Measurements from ENCODE around the gene LIN28A. TPM values are rescaled to one million over a fixed set of nuclear protein-coding genes. Genes with fewer than 3 reads are reported as not detected.

LIN28A gene
- total and polyA plus RNA-seq, 3 experiments from 2014 or later: not detected

DNA sequence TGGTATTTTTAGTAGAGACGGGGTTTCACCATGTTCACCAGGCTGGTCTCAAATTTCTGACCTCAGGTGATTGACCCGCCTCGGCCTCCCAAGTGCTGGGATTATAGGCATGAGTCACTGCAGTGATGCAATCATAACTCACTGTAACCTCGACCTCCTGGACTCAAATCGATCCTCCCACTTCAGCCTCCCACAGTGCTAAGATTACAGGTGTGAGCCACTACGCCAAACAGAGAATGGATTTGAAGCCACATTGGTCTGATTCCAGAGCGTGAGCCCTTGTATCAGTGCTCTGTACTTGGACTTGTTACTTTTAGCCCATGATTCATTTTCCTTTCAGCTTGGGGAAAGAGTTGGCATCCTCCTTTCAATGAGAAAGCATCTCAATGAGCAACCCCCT, 23.2 kb upstream of the LIN28A start:
- no peak overlapping the region for H3K27ac Mint-ChIP-seq
- H3K27me3 ChIP-seq (ENCODE audit: insufficient read depth, low read length, poor library complexity, severe bottlenecking): no peaks in the 10 kb centered on the region
- peaks cover 38% of the 10 kb centered on the region for H3K4me1 ChIP-seq (ENCODE audit: insufficient read depth, low read length)
- H3K4me3 Mint-ChIP-seq: no peak overlapping the region
- H3K9me3 Mint-ChIP-seq: no peaks in the 10 kb centered on the region
- no peaks in the 10 kb centered on the region for H3K36me3 Mint-ChIP-seq
- H3K4me1 Mint-ChIP-seq: peaks cover 53 to 72% (median 57%) of the 10 kb centered on the region in 3 donors
- no peaks in the 10 kb centered on the region for H3K9me3 ChIP-seq (ENCODE audit: low read length)
- ChIA-PET CTCF (interaction anchor here (0.9 to 4.5 kb wide), 3 partner anchors 25 to 153 kb away, joined by 3 to 50 read pairs (median 3); partner anchors contain the start of gene CEP85), POLR2A (no interaction called here)
- peaks cover 3% of the 10 kb centered on the region in 2 donors for H3K27me3 Mint-ChIP-seq
- no peaks in the 10 kb centered on the region for H3K36me3 ChIP-seq (ENCODE audit: insufficient read depth, low read length)
- DNase-seq: no peak
- no peak overlapping the region for H3K27ac ChIP-seq (ENCODE audit: low read depth, low read length)
- no peak overlapping the region for H3K4me3 ChIP-seq (ENCODE audit: low read length)

GRCh38 chr1:26388791-26389445, 21.7 kb upstream of the LIN28A start:
- ChIA-PET POLR2A (interaction anchor here (0.6 to 1.3 kb wide), 2 partner anchors 10 to 62 kb away, joined by 3 to 8 read pairs; no protein-coding TSS in a partner anchor), CTCF (interaction anchor here (0.9 to 6.6 kb wide), 7 partner anchors 11 to 220 kb away, joined by 3 to 54 read pairs (median 4); partner anchors contain the start of genes C1orf232 and ZNF593)
- Mint-ChIP-seq H3K36me3 (no peaks in the 10 kb centered on the region), H3K27ac (peak overlapping the region in 4 of 8 donors; percentile 5 to 55 (median 22)), H3K4me1 (peaks cover 49 to 66% (median 54%) of the 10 kb centered on the region in 3 donors), H3K9me3 (no peaks in the 10 kb centered on the region), H3K4me3 (peak overlapping the region in 3 of 7 donors; percentile 12 to 42 (median 20)), H3K27me3 (peaks cover 3 to 6% of the 10 kb centered on the region in 2 donors)
- no peaks in the 10 kb centered on the region for H3K9me3 ChIP-seq (ENCODE audit: low read length)
- no peak overlapping the region for H3K4me3 ChIP-seq (ENCODE audit: low read length)
- H3K36me3 ChIP-seq (ENCODE audit: insufficient read depth, low read length): no peaks in the 10 kb centered on the region
- H3K27ac ChIP-seq (ENCODE audit: low read depth, low read length): no peak overlapping the region
- H3K4me1 ChIP-seq (ENCODE audit: insufficient read depth, low read length): peaks cover 35% of the 10 kb centered on the region
- no peak for DNase-seq
- H3K27me3 ChIP-seq (ENCODE audit: insufficient read depth, low read length, poor library complexity, severe bottlenecking): no peaks in the 10 kb centered on the region

DNA sequence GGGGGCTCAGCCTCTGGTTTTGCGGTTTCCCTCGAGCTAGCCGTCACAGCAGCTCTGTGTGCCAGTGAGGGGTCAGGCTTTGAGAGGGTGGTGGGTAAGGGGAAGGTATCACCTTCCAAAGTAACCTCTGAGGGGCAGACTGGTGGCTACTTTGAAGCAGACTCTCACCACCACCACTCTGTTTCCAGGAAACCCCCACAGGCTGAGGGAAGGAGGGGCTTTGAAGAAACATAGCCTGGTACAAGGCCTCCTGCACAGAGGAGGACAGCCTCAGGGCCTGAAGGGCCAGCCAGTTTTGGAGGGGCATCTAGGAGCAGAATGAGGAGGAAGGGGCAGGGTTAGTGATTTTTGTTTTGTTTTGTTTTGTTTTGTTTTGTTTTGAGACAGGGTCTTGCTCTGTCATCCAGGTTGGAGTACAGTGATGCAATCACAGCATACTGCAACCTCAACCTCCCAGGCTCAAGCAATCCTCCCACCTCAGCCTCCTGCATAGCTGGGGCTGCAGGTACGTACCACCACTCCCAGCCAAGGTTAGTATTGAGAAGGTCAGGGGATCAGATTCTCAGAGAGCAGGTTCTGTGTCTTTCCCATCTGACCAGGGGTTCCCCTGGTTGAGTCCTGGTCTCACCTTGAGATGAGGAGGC, 20.9 kb upstream of the LIN28A start:
- Histone ChIP-seq H3K36me3 (ENCODE audit: insufficient read depth, low read length) (no peaks in the 10 kb centered on the region), H3K27me3 (ENCODE audit: insufficient read depth, low read length, poor library complexity, severe bottlenecking) (no peaks in the 10 kb centered on the region), H3K9me3 (ENCODE audit: low read length) (no peaks in the 10 kb centered on the region), H3K27ac (ENCODE audit: low read depth, low read length) (no peak overlapping the region), H3K4me3 (ENCODE audit: low read length) (no peak overlapping the region), H3K4me1 (ENCODE audit: insufficient read depth, low read length) (peaks cover 27% of the 10 kb centered on the region)
- CTCF ChIA-PET: interaction anchor here (0.9 to 6.6 kb wide), 10 partner anchors 10 to 221 kb away, joined by 3 to 54 read pairs (median 12); partner anchors contain the start of genes C1orf232, CEP85 and ZNF593
- POLR2A ChIA-PET: interaction anchor here (0.7 to 2.2 kb wide), 3 partner anchors 11 to 63 kb away, joined by 4 to 8 read pairs (median 8); no protein-coding TSS in a partner anchor
- Mint-ChIP-seq H3K4me1 (peaks cover 42 to 59% (median 46%) of the 10 kb centered on the region in 3 donors), H3K27me3 (peaks cover 3 to 6% of the 10 kb centered on the region in 2 donors), H3K9me3 (no peaks in the 10 kb centered on the region), H3K36me3 (no peaks in the 10 kb centered on the region), H3K4me3 (peak overlapping the region in 1 of 7 donors; percentile 13), H3K27ac (peak overlapping the region in 1 of 8 donors; percentile 64)
- DNase-seq: no peak

DNA sequence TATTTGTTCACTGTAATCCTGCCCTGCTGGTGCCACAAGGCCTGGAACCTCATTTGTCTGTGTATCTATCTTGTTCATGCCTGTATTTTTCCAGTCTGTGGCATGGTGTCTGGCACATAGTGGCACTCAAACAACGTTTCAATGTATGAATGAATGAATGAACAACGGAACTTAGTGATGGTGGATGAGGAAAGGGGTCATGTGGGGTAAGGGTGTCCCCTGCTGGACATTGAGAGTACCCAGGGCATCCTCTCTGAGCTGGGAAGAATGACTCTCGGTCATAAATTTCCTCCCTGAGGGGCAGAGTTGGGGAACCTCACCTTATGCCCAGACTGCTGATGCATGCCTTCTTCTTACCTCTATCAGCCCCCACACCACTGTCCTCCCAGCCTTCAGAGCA, 19.2 kb upstream of the LIN28A start:
- Mint-ChIP-seq H3K27me3 (peaks cover 0 to 9% of the 10 kb centered on the region in 2 donors), H3K27ac (peak overlapping the region in 4 of 8 donors; percentile 1 to 15 (median 4)), H3K4me3 (peak overlapping the region in 3 of 7 donors; percentile 0 to 22 (median 18)), H3K9me3 (no peaks in the 10 kb centered on the region), H3K36me3 (no peaks in the 10 kb centered on the region), H3K4me1 (peaks cover 32 to 45% (median 35%) of the 10 kb centered on the region in 3 donors)
- ChIA-PET CTCF (interaction anchor here (0.8 to 6.6 kb wide), 24 partner anchors 9 to 222 kb away, joined by 3 to 57 read pairs (median 6); partner anchors contain the start of genes C1orf232, CD52, CEP85 and ZNF593), POLR2A (interaction anchor here (0.6 to 2.2 kb wide), 3 partner anchors 9 to 222 kb away, joined by 3 to 8 read pairs (median 5); partner anchors contain the start of gene ZNF593)
- Histone ChIP-seq H3K9me3 (ENCODE audit: low read length) (no peaks in the 10 kb centered on the region), H3K4me3 (ENCODE audit: low read length) (no peak overlapping the region), H3K36me3 (ENCODE audit: insufficient read depth, low read length) (no peaks in the 10 kb centered on the region), H3K27ac (ENCODE audit: low read depth, low read length) (no peak overlapping the region), H3K4me1 (ENCODE audit: insufficient read depth, low read length) (peaks cover 10% of the 10 kb centered on the region), H3K27me3 (ENCODE audit: insufficient read depth, low read length, poor library complexity, severe bottlenecking) (no peaks in the 10 kb centered on the region)
- peak in 4 of 5 donors; percentile 24 to 73 (median 46) for DNase-seq

DNA sequence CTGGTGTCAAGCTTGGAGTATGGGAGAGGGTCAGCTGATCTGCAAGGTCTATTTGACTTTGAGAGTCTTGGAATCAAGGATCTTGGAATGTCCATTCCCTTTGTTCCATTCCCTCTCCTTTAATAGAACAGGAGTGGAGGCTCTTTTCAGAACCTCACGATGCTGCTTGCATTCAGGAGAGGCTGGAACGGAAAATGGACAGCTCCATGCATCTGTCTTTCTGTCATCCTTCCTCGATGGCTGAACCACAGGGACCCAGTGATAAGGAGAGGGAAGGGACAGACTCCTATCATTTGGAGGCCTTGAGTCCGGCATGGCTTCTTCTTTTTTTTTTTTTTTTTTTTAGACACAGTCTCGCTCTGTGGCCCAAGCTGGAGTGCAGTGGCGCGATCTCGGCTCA, 14.9 kb upstream of the LIN28A start:
- Histone ChIP-seq H3K4me3 (ENCODE audit: low read length) (no peak overlapping the region), H3K9me3 (ENCODE audit: low read length) (no peaks in the 10 kb centered on the region), H3K27ac (ENCODE audit: low read depth, low read length) (no peak overlapping the region), H3K4me1 (ENCODE audit: insufficient read depth, low read length) (peaks cover 10% of the 10 kb centered on the region), H3K36me3 (ENCODE audit: insufficient read depth, low read length) (no peaks in the 10 kb centered on the region), H3K27me3 (ENCODE audit: insufficient read depth, low read length, poor library complexity, severe bottlenecking) (no peaks in the 10 kb centered on the region)
- H3K27ac Mint-ChIP-seq: peak overlapping the region in 1 of 8 donors; percentile 28
- no peaks in the 10 kb centered on the region for H3K9me3 Mint-ChIP-seq
- CTCF ChIA-PET: interaction anchor here (1.0 to 6.0 kb wide), 11 partner anchors 10 to 226 kb away, joined by 3 to 57 read pairs (median 6); partner anchors contain the start of genes DHDDS and ZNF593
- peaks cover 0 to 7% of the 10 kb centered on the region in 2 donors for H3K27me3 Mint-ChIP-seq
- POLR2A ChIA-PET: interaction anchor here (0.7 kb wide), 1 partner anchor 155 kb away, joined by 13 read pairs; no protein-coding TSS in a partner anchor
- DNase-seq: no peak
- H3K36me3 Mint-ChIP-seq: no peaks in the 10 kb centered on the region
- no peak overlapping the region for H3K4me3 Mint-ChIP-seq
- peaks cover 12 to 17% (median 14%) of the 10 kb centered on the region in 3 donors for H3K4me1 Mint-ChIP-seq

DNA sequence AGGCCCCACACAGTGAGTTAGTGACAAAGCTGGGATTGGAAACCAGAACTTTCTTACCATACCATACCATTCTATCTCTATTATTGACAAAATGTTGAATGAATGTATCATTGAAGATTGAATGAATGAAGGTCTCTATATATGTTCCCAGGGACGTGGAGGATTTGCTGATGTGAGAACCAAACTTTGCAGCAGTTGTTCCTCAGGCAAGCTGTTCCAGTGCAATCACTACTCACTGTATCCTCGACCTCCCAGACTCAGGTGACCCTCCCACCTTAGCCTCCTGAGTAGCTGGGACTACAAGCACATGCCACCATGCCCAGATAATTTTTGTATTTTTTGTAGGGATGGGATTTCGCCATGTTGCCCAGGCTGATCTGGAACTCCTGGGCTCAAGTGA, 11.6 kb upstream of the LIN28A start:
- ChIA-PET CTCF (interaction anchor here (1.0 to 1.7 kb wide), 4 partner anchors 10 to 33 kb away, joined by 3 to 7 read pairs (median 3); partner anchors contain the start of gene DHDDS), POLR2A (no interaction called here)
- H3K36me3 ChIP-seq (ENCODE audit: insufficient read depth, low read length): no peaks in the 10 kb centered on the region
- H3K27me3 ChIP-seq (ENCODE audit: insufficient read depth, low read length, poor library complexity, severe bottlenecking): no peaks in the 10 kb centered on the region
- no peak overlapping the region for H3K4me3 ChIP-seq (ENCODE audit: low read length)
- no peaks in the 10 kb centered on the region for H3K4me1 ChIP-seq (ENCODE audit: insufficient read depth, low read length)
- H3K9me3 ChIP-seq (ENCODE audit: low read length): no peaks in the 10 kb centered on the region
- no peak overlapping the region for H3K27ac ChIP-seq (ENCODE audit: low read depth, low read length)
- Mint-ChIP-seq H3K27ac (no peak overlapping the region), H3K27me3 (peaks cover 17 to 23% of the 10 kb centered on the region in 2 donors), H3K9me3 (no peaks in the 10 kb centered on the region), H3K36me3 (no peaks in the 10 kb centered on the region), H3K4me1 (peaks cover 2 to 5% (median 3%) of the 10 kb centered on the region in 3 donors), H3K4me3 (no peak overlapping the region)
- no peak for DNase-seq

GRCh38 chr1:26401891-26402290, 8.7 kb upstream of the LIN28A start:
- Mint-ChIP-seq H3K9me3 (no peaks in the 10 kb centered on the region), H3K36me3 (no peaks in the 10 kb centered on the region), H3K4me3 (peak overlapping the region in 1 of 7 donors; percentile 15), H3K27ac (no peak overlapping the region), H3K4me1 (no peaks in the 10 kb centered on the region), H3K27me3 (peaks cover 17 to 36% of the 10 kb centered on the region in 2 donors)
- H3K4me1 ChIP-seq (ENCODE audit: insufficient read depth, low read length): no peaks in the 10 kb centered on the region
- H3K27ac ChIP-seq (ENCODE audit: low read depth, low read length): no peak overlapping the region
- H3K9me3 ChIP-seq (ENCODE audit: low read length): no peaks in the 10 kb centered on the region
- no peak overlapping the region for H3K4me3 ChIP-seq (ENCODE audit: low read length)
- POLR2A ChIA-PET: no interaction called here
- no peaks in the 10 kb centered on the region for H3K27me3 ChIP-seq (ENCODE audit: insufficient read depth, low read length, poor library complexity, severe bottlenecking)
- no peaks in the 10 kb centered on the region for H3K36me3 ChIP-seq (ENCODE audit: insufficient read depth, low read length)
- CTCF ChIA-PET: interaction anchor here (1.7 kb wide), 1 partner anchor 15 kb away, joined by 3 read pairs; no protein-coding TSS in a partner anchor
- no peak for DNase-seq
